Spleen (tissue), 7 donors: ENCODE measurements around the gene FGGY.

Experiments used
- CTCF ChIP-seq, 11 experiments: fragments of 200-600 bp in 7 of 11; fragments of 450-650 bp in 4 of 11; sonication (generic) in 4 of 11; IDR thresholded peaks in 8 of 11; conservative IDR thresholded peaks in 3 of 11; 1 replicate in 7 of 11; 2 replicates in 4 of 11; pipeline versions ENCODE4 v1.4.0 to v1.8.0; 2016 to 2021; ENCODE audit warnings: antibody characterized with exemption in 11 of 11, inconsistent platforms in 4 of 11, mild to moderate bottlenecking in 1 of 11
- POLR2A ChIP-seq, 3 donors: fragments of 450-650 bp; IDR thresholded peaks; one replicate each; pipeline ENCODE4 v1.5.1; 2017; ENCODE audit warnings: antibody characterized with exemption in 3 of 3, mild to moderate bottlenecking in 1 of 3
- donor health status: DM: no; HTN: no; CAD: no; lungs with moderate emphysema.
- donor health status: DM: no; HTN: no; CAD: no.
- donor health status: DM: no; HTN: no; CAD: no.

DNA sequence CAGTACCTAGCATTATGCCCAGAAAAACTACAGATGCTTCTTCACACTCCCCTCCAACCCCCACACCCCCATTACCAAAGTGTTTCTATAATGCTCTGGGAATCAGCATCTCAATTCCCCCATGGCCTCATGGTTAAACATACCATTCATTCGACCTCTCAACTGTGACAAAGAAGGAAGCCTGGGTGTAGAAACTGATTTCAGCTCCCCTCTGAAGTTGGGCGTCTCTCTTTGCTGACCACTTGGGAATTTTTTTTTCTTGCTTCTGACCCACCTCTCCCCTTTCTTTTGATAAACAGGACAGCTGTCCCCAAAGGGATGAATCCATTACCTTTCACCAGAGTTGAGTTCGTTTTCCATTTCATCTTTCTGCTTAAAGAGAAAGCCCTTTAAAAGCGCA lies 401.5 kb downstream of the FGGY start:
- TF ChIP-seq CTCF (IDR thresholded peaks at IDR 0.05 in 8 of 11, conservative IDR thresholded peaks at IDR 0.05 in 3 of 11) (no peak), POLR2A (IDR thresholded peaks at IDR 0.05) (no peak)
